Activated CD4-positive, alpha-beta T cell treated with anti-CD3 and anti-CD28 coated beads for 1 hour (primary cell): Measurements from ENCODE around the gene QKI.
"Not testable (repeated sequence)": the region's sequence is repeated elsewhere in the genome, so short reads cannot be mapped to it uniquely, and the experiment has no call there.

Source experiments
- DNase-seq: peaks from one replicate; pipeline ENCODE4 v3.0.0-alpha.2; 2020

QKI gene

DNA sequence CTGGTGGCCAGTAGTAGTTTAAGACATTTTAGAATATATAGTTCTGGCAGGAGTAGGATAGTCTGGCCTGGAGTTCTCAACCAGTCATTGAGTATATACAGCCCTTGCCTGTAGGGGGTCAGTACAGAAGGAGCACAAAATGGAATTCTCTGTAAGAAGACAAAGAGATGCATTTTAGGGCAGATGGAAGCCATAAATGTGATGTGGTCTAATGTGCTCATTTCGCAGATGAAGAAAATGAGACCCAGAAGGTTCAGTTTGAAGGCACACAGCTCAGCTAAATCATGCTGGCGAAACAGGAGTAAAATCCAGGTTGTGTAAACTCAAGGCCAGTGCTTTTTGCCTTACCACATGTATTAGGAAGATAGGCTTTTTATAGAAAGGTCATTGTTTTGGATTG, 29.6 kb downstream of the QKI start:
- DNase-seq = no peak

DNA sequence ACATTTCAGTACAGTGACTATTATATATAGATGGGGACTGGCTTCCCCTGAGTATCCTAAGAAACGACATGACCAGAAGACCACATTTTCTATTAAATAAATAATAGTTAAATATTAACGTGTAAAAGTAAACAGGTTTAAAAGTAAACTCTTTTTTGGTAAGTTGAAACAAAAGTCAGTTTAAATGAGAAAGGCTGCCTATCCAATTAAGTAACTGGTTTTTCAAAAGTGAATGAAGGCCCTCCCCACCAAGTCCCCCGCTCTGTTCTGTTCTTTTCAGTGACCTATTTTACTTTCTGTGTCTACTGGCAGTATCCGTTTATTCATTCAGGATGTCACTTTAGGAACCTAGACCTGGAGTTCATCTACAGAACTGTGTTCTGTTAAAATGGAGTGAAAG, 32.0 kb downstream of the QKI start:
- no peak for DNase-seq

DNA sequence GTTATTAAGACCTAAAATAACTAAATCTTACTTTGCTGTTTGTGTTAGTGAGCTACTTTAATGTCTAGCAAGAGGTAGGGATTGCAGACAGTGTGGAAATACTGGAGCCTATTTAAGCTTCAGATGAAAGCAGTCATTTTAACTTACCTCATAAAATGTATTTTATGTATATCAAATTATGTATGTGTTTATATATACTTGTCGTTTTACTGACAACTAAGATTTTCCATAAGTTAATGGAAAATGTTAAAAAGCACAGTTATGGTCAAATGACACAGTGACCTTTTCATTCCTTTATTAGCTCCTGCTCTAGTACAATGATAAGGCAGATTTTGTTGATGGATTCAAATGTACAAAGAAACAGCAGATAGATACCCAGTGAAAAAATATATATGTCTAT, 34.6 kb downstream of the QKI start:
- no peak for DNase-seq

DNA sequence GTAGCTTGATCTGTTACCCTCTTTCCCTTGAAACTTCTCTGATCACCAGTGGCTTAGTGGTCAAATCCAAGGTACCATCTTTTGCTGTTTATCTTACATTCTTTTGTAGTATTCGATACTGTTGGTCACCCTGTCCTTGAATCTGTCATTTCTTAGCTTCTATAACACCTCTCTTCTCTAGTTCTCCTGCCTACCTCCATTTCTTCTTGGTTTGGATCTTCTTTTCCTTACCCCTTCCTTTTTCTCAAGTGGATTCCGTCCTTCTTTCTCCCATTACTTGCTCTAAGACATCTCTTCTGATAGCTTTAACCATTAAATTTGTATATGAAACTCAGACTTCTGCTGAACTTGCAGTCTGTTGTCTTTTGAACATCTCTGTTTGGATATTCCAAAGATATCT, 39.9 kb downstream of the QKI start:
- DNase-seq = no peak

DNA sequence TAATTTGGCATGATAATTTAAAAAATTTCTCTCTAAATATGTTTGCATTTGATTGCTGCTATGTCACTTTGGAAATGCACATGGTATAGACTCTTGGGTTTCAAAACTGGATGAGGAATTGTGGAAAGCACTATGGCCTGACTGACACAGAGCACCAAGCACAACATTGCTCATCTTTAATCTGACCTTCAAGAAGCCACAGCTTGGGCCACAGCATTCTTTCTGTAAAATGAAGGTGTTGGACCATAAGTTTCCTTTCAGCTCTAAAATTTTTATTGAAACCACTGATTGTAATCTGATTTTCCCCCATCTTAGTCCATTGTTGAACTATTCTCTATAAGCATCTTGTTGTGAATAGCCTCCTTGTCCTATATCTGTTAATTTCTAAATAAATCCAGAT, 41.0 kb downstream of the QKI start:
- DNase-seq = no peak

DNA sequence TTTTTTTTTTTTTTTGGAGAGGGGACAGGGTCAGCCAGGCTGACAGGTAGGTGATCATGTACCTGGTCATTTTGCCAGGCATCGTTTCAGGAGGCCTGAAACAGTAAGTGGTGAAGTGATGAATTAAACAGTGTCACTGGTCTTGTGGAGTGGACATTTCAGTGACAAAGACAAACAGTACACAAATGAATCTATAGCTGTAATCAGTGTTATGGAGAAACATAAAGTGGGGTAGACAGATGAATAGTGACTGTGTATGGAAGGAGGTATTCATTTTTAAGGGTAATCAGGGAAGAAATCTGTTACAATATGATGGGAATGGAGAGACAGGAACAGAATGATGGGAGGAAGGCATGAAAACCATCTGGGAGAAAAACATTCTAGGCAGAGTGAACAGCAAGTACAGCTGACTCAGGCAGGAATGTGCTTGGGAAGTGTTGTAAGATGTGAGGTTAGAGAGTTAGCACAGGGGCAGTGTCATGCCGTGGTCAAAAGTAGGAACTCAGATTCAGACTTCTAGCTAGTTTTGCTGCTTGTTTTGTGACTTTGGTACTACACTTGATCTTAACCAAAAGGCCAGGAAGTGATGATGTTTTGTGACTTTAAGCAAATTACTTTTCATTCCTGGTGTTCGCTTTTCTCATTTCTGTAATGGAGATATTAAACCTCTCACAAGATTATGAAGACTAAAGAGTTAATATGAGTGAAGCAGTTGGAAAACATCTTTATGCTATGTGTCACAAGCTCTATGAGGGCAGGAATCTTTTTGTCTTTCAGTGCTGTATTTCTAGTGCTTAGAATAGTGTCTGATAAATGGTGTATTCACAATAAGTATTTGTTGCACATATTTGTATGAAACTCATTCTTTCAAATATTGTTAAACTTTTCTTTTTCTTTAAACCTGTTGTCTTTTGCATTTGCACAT, 43.4 kb downstream of the QKI start:
- no peak for DNase-seq

DNA sequence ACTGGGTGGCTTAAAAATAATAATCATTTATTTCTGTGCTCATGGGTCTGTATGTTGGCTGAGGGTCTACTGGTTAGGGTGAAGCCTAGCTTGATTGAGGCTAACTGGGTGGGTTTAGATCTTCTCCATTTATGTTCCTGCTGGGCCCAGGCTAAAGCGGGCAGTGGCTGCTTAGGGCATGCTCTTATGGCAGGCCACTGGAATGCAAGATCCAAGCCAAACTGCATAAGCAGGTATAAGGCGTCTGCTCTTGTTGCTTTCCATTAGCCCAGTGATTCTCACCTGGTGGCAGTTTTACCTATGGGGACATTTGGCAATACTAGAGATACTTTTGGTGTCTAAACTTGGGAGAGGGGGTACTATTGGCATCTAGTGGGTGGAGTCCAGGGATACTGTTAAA, 44.5 kb downstream of the QKI start:
- no peak for DNase-seq

DNA sequence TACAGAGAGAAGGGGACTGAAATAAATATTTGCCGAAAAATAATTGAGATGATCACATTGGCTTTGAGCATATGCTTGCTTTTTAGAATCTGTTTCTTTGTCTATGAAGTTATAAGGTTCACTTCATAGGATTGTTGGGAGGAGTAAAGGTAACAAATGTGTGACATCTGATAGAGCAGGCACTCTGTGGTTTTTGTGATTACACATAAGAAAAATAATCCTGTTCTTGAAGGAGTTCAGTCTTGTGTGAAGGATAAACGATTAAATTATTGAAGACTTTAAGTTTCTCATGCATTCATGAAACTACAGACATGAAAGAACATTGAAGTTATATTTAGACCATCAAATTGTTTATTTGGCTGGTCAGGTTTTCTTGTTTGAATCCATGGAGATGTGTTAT, 45.0 kb downstream of the QKI start:
- no peak for DNase-seq

DNA sequence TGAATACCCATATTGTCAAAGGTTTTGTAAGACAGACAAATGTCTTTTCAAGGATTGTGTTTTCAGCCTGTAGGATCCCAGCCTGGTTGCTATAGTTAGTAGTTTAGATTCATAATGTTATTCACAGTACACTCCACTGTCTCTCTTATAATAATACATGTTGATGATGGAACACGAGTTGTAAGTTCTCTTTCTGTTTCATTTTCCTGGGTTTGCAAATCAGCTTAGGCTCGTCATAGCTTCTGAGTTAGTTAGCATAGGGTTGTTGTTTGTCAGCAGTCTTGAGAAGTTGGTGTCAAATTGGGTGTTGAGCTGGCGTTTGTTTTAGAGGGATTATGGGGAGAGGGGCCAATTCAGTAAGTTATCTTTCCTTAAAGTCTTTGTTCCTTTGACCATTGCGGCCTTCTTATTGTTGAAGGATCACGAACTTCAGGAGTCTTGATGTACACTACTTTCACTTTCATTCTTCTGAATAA, 45.8 kb downstream of the QKI start:
- no peak for DNase-seq

DNA sequence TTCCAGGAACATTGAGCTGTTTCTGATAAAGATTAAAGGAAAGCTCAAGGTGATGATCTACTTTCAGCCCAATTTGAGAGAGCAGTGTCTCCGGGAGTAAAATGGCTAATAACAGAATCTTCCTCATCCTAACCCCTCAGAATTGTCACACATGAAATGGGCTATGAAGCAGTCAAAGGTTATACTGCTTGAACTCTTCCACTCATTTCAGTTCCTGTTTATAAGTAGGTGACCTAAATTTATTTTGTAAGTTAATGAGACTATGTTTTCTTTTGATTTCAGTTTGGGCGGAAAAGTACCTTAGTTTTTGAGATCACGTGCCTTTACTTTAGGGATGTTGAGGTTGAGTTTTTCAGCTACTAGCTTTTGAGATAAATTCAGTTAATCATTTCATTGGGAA, 47.2 kb downstream of the QKI start:
- DNase-seq = no peak

DNA sequence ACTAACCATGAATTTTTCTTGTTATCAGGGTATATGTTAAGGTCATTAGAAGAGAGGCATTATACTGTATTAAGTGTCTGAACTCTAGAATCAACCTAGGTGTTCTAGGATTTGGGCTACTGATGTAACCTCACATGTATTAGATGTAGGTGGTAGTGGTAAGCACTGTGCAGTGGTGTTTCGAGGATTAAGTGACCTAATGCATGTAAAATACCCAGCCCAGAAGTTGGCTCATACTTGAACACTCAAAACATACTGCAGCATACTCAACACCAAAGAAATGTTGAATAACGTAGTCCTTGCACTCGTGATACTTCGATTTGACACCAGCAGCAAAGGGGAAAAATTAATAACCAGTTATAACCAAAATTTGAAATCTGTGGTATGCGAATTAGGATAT, 48.7 kb downstream of the QKI start:
- DNase-seq = no peak

DNA sequence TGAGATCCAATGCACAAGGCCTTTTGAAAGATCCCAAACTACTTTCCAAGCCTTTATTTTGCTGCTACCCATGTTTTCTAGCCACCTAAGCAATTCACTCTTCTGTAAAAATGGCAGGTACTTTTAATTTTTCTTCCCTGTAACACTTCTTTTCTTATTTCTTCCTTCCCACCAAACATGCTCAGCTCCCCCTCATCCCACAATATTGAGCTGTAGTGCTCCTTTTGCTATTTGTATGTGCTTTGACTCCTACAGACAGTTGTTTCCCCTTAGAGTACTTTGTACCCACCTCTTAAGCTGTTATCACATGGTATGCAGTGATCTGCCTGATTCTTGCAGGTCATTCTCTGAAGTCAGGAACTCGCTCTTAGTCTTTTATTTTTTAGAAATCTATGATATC, 49.3 kb downstream of the QKI start:
- no peak for DNase-seq

DNA sequence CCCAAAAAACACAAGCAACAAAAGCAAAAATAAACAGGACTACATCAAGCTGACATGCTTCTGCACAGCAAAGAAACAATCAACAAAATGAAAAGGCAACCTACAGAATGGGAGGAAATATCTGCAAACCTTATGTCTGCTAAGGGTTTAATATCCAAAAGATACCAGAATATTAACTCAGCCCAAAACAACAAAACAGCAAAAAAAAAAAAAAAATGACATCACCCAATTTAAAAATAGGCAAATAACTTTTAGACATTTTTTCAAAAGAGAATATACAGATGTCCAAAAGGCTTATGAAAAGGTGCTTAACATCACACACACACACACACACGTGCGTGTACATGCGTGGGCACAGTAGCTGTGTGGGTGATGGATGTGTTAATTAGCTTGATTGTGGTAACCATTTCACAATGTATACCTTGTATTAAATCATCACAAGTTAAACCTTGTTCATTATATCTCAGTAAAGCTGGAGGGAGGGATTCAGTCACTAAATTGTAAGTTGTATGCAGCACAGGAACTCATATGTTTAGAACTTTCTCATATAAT, 52.4 kb downstream of the QKI start:
- no peak for DNase-seq

DNA sequence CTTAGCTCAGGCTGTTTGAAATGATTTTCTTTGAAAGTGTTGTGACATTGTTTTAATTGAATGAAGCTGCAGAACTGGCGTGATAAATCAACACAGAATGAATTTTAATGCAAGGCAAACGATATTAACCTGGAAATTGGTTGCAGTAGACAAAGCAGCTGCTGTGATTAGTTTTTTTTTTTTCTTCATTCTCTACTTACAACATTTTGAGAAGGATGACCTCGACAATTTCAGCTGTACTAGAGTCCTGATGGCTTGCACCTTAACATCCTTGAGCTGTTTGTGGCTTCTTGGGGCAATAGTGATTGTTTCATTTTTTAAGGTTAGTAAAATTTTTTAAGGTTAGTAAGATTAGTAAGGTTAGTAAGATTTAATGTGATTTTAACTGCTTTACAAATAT, 54.2 kb downstream of the QKI start:
- DNase-seq = no peak

DNA sequence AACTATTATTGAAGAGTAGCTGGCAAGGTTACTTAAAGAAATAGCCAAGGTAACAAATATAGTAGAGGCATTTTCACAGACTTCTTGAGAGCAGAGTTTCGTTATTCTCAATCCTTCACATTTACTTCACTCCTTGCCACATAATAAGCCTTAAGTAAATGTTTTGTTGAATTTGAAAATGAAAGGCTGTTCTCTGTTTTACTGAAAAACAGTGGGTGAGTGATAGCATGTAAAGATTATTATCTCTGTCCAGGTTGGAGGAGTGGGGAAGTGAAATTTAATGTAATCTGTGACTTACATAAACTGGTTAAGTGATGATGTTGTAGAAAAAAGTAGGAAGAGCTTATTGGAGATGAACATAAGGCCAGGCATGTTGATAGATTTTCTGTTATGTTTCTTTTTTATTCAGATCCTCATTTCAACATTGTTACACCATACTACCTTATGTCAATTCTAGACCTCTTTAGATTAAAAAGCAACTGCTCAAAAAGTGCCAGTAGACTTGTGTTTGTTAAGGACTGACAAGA, 55.0 kb downstream of the QKI start:
- no peak for DNase-seq

DNA sequence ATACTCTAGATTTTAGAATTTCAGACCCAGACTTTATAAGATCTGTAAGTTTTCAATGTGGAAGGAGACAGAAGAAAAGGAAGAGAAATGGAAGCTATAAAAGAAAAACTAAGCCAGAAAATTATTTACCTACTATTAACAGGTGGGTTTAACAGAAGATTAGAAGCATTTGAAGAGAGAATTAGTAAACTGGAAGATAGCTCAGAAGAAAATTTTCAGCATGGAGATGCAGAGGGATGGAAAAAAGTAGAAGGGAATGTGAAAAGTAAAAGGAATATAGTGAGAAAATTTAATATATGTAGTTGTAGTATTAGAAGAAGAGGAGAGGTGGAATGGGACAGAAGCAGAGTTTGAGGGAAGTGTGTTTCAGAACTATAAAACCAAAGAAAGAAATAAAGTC, 56.1 kb downstream of the QKI start:
- DNase-seq = no peak

DNA sequence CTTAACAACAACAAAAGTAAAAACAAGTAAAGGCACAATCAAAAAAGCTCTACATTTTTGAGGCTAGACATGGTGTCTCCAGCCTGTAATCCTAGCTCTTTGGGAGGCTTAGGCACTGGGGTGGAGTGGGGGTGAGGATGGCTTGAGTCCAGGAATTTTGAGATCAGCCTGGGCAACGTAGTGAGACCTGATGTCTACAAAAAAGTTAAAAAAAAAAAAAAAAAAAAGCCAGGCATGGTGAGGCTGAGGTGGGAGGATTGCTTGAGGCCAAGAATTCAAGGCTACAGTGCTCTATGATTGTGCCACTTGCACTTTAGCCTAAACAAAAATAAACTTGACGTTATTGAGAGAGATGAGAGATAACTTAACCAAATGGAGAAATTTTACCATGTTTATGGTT, 60.1 kb downstream of the QKI start:
- DNase-seq = no peak

DNA sequence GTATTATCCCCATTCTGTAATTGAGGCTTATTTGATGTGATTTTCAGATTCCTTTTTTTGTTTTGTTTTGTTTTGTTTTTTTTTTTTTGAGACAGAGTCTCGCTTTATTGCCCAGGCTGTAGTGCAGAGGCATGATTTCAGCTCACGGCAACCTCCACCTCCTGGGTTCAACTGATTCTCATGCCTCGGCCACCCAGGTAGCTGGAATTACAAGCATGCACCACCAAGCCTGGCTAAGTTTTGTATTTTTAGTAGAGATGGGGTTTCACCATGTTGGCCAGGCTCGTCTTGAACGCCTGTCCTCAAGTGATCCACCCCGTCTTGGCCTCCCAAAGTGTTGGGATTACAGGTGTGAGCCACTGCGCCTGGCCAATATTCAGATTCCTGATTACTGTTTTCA, 62.4 kb downstream of the QKI start:
- not testable (repeated sequence) for DNase-seq

DNA sequence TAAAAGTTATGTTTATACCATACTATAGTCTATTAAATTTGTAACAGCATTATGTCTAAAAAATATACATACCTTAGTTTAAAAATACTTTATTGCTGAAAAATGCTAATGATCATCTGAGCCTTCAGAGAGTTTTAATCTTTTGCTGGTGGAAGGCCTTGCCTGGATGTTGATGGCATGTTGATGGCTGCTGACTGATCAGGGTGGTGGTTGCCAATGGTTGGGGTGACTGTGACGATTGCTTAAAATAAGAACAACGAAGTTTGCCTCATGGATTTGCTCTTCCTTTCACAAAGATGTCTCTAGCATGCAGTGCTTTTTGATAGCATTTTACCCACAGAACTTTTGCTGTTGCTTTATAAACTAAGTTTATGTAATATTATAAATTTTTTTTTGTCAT, 68.6 kb downstream of the QKI start:
- no peak for DNase-seq

DNA sequence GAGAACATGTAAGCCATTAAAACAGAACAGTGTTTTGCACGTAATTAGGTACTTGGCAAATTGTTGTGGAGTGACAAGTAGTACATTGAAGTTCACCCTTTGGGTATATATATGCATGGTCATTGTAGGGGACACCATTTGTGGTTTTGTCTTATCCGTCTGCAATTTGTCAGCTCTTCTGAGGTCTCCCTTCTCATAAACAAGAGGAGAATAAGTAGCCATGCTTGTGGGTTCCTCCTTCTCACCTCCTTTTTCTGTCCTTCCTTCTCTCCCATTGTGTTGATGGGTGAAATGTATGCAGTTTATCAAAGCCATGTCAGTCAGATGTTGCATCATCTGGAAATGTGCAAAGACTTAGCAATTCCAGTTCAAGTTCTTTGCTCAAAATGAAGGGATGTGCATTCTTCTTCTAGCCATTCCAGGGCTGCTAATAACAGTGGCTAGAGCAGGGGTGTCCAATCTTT, 70.9 kb downstream of the QKI start:
- DNase-seq = no peak

DNA sequence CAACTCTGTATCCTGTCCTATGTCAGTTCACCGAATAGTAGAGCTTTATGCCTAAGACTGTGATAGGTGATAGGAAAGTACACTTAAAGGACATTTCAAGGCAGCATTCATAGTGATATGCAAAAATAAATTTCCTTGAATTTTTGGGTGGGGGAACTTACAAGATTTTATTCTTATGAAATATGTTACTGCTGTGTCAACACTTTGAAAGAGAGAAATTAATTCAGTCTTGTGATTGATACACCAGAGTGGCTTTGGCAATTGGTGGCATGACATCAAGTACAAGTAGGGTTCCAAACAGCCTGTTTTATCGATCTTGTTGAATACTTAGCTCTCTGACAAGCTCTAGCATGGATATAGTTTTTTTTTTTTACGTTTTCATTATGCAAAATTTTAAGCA, 72.3 kb downstream of the QKI start:
- no peak for DNase-seq

DNA sequence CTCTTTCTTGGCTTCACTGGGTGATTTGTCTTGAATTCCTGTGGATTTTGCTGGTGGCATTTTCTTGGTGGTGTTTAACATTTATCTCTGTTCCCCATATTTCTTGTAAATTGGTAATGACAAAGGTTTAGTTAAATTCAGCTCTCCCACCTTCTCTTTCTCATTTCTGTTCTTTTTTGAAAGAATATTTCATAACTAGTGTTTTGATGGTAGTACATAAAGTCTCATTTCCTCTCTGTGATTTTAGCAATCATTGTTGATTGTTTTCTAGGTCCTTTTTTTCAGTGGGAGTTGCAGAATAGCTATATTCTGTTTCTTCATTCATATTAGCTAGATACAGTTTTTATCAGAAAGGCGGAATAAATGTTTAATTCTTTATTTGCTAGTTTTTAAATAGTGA, 73.1 kb downstream of the QKI start:
- no peak for DNase-seq

DNA sequence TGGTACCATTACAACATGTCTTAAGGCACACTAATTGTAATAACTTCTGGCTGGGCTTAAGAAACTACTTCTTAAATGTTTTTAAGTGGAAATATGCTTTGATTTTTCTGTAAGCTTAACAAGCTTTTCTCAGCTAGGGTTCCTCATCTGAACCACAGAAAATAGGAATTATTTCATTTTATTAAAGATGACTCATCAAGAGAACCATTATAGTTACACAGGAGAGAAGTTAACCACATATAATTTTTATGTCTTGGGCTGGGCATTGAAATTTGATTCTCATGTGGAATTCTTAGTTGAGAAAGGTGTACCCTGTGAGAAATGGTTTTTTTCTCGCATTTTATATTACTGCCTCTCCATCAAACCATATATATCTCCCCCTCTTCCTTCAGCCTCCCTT, 75.1 kb downstream of the QKI start:
- no peak for DNase-seq

DNA sequence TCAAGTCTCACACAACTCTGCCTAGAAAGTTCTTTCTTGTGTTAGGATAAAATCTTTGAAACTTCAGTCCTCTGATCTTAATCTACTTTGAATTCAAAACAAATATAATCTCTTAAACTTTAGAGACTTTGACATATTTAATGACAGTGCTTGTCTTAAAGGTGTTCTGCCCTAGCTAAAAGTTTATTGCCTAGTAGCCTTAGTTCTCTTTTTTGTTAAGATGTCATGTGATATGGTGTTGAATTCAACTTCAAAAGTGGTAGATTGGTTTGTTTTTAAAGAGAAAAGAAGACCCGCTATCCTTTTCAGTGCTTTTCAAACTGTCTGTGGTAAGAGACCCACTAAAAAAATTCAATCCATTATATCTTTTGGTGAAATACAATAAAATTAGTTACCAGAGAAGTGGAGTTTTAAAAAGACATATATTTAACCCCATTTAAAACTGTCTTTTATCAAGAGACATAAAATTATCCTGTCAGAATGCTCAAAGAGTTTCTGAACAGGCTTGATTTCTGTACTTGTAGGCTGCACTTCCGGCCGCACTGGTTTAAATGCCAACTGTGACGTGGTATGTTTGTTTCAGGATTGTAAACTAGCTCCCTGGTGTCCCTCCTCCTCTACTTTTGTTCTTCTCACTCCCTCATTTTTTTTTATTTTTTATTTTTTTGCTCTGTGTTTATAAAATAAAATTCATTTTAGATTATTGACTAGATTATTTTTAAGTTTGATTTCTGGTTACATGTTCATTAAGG, 76.5 kb downstream of the QKI start:
- DNase-seq = no peak
